ENCODE data around the gene NCAPD3. TPM values are rescaled to one million over a fixed set of nuclear protein-coding genes. Genes with fewer than 3 reads are reported as not detected.

The NCAPD3 gene
- total and polyA plus RNA-seq, 5 donors from 2014 or later, result 12.9 to 38.2 (median 15.3) TPM

- Mint-ChIP-seq H3K36me3 (no peaks in the 10 kb centered on the region), H3K27ac (no peak overlapping the region)
Observed at GRCh38 chr11:134267461-134267860, 43.7 kb upstream of the NCAPD3 start.

GRCh38 chr11:134266841-134267251 is 43.1 kb upstream of the NCAPD3 start:
- peaks cover 0 to 33% (median 15%) of the 10 kb centered on the region in 4 donors for H3K4me1 Mint-ChIP-seq
- peak overlapping the region in 1 of 3 donors; percentile 53 for H3K27ac Mint-ChIP-seq
- no peaks in the 10 kb centered on the region for H3K27me3 Mint-ChIP-seq

More at GRCh38 chr11:134267461-134267860, 43.7 kb upstream of the NCAPD3 start:
- H3K9me3 ChIP-seq (ENCODE audit: control insufficient read depth in 2 of 2, low read length in 2 of 2), result no peaks in the 10 kb centered on the region
- H3K4me1 ChIP-seq (ENCODE audit: control insufficient read depth, insufficient read depth, low read length, poor library complexity, severe bottlenecking), result peaks cover 9% of the 10 kb centered on the region
- H3K4me3 ChIP-seq (ENCODE audit: low read depth, low read length), result no peak overlapping the region
- no peak overlapping the region for H3K4me3 Mint-ChIP-seq
- H3K27me3 ChIP-seq (ENCODE audit: control insufficient read depth, insufficient read depth, low read length), result no peaks in the 10 kb centered on the region
- DNase-seq (no peak), ATAC-seq (ENCODE audit: low read depth in 2 of 2) (no peak)
- peaks cover 0 to 36% (median 18%) of the 10 kb centered on the region in 4 donors for H3K4me1 Mint-ChIP-seq
- H3K27ac ChIP-seq (ENCODE audit: insufficient read depth, low read length, poor library complexity, severe bottlenecking), result no peak overlapping the region
- H3K36me3 ChIP-seq (ENCODE audit: control insufficient read depth, insufficient read depth, low read length), result peaks cover 7% of the 10 kb centered on the region
- no peaks in the 10 kb centered on the region for H3K27me3 Mint-ChIP-seq
- H3K9me3 Mint-ChIP-seq, result no peaks in the 10 kb centered on the region

GRCh38 chr11:134266440-134266839 is 42.7 kb upstream of the NCAPD3 start:
- Mint-ChIP-seq H3K36me3 (no peaks in the 10 kb centered on the region), H3K27me3 (no peaks in the 10 kb centered on the region), H3K9me3 (no peaks in the 10 kb centered on the region), H3K4me3 (peak overlapping the region in 1 of 4 donors; percentile 10), H3K4me1 (peaks cover 0 to 30% (median 14%) of the 10 kb centered on the region in 4 donors), H3K27ac (peak overlapping the region in 1 of 3 donors; percentile 33)
- Histone ChIP-seq H3K9me3 (ENCODE audit: control insufficient read depth in 2 of 2, low read length in 2 of 2) (no peaks in the 10 kb centered on the region), H3K4me1 (ENCODE audit: control insufficient read depth, insufficient read depth, low read length, poor library complexity, severe bottlenecking) (peaks cover 9% of the 10 kb centered on the region), H3K27ac (ENCODE audit: insufficient read depth, low read length, poor library complexity, severe bottlenecking) (no peak overlapping the region), H3K27me3 (ENCODE audit: control insufficient read depth, insufficient read depth, low read length) (no peaks in the 10 kb centered on the region), H3K36me3 (ENCODE audit: control insufficient read depth, insufficient read depth, low read length) (peaks cover 16% of the 10 kb centered on the region), H3K4me3 (ENCODE audit: low read depth, low read length) (no peak overlapping the region)
- ATAC-seq (ENCODE audit: low read depth in 2 of 2) (no peak), DNase-seq (no peak)

More at GRCh38 chr11:134266841-134267251, 43.1 kb upstream of the NCAPD3 start:
- no peak overlapping the region for H3K4me3 ChIP-seq (ENCODE audit: low read depth, low read length)
- peaks cover 9% of the 10 kb centered on the region for H3K4me1 ChIP-seq (ENCODE audit: control insufficient read depth, insufficient read depth, low read length, poor library complexity, severe bottlenecking)
- peaks cover 12% of the 10 kb centered on the region for H3K36me3 ChIP-seq (ENCODE audit: control insufficient read depth, insufficient read depth, low read length)
- no peak for DNase-seq
- ATAC-seq (ENCODE audit: low read depth in 2 of 2), result no peak
- no peaks in the 10 kb centered on the region for H3K36me3 Mint-ChIP-seq
- H3K9me3 Mint-ChIP-seq, result no peaks in the 10 kb centered on the region
- peak overlapping the region in 1 of 4 donors; percentile 10 for H3K4me3 Mint-ChIP-seq
- H3K27me3 ChIP-seq (ENCODE audit: control insufficient read depth, insufficient read depth, low read length), result no peaks in the 10 kb centered on the region
- H3K27ac ChIP-seq (ENCODE audit: insufficient read depth, low read length, poor library complexity, severe bottlenecking), result no peak overlapping the region
- H3K9me3 ChIP-seq (ENCODE audit: control insufficient read depth in 2 of 2, low read length in 2 of 2), result no peaks in the 10 kb centered on the region

GRCh38 chr11:134264966-134265764 is 41.4 kb upstream of the NCAPD3 start:
- DNase-seq, result no peak
- no peak overlapping the region for H3K4me3 Mint-ChIP-seq
- Histone ChIP-seq H3K9me3 (ENCODE audit: control insufficient read depth in 2 of 2, low read length in 2 of 2) (no peaks in the 10 kb centered on the region), H3K4me1 (ENCODE audit: control insufficient read depth, insufficient read depth, low read length, poor library complexity, severe bottlenecking) (peaks cover 3% of the 10 kb centered on the region), H3K27ac (ENCODE audit: insufficient read depth, low read length, poor library complexity, severe bottlenecking) (no peak overlapping the region), H3K4me3 (ENCODE audit: low read depth, low read length) (no peak overlapping the region), H3K36me3 (ENCODE audit: control insufficient read depth, insufficient read depth, low read length) (peaks cover 27% of the 10 kb centered on the region), H3K27me3 (ENCODE audit: control insufficient read depth, insufficient read depth, low read length) (no peaks in the 10 kb centered on the region)
- H3K9me3 Mint-ChIP-seq, result no peaks in the 10 kb centered on the region
- peaks cover 0 to 17% (median 4%) of the 10 kb centered on the region in 4 donors for H3K4me1 Mint-ChIP-seq
- no peak for ATAC-seq (ENCODE audit: low read depth in 2 of 2)
- peak overlapping the region in 1 of 3 donors; percentile 26 for H3K27ac Mint-ChIP-seq
- H3K36me3 Mint-ChIP-seq, result peaks cover 5% of the 10 kb centered on the region
- no peaks in the 10 kb centered on the region for H3K27me3 Mint-ChIP-seq

- Mint-ChIP-seq H3K27ac (no peak overlapping the region), H3K4me3 (no peak overlapping the region), H3K27me3 (no peaks in the 10 kb centered on the region), H3K4me1 (peaks cover 0 to 9% (median 3%) of the 10 kb centered on the region in 4 donors), H3K9me3 (no peaks in the 10 kb centered on the region), H3K36me3 (peaks cover 18% of the 10 kb centered on the region)
- no peak overlapping the region for H3K4me3 ChIP-seq (ENCODE audit: low read depth, low read length)
- no peaks in the 10 kb centered on the region for H3K4me1 ChIP-seq (ENCODE audit: control insufficient read depth, insufficient read depth, low read length, poor library complexity, severe bottlenecking)
- peaks cover 53% of the 10 kb centered on the region for H3K36me3 ChIP-seq (ENCODE audit: control insufficient read depth, insufficient read depth, low read length)
- ATAC-seq (ENCODE audit: low read depth in 2 of 2), result peak; percentile 45 to 65
- H3K9me3 ChIP-seq (ENCODE audit: control insufficient read depth in 2 of 2, low read length in 2 of 2), result no peaks in the 10 kb centered on the region
- H3K27ac ChIP-seq (ENCODE audit: insufficient read depth, low read length, poor library complexity, severe bottlenecking), result no peak overlapping the region
- DNase-seq, result peak in 2 of 3 donors; percentile 36 to 56
- no peaks in the 10 kb centered on the region for H3K27me3 ChIP-seq (ENCODE audit: control insufficient read depth, insufficient read depth, low read length)
Observed at GRCh38 chr11:134261626-134262488, 38.1 kb upstream of the NCAPD3 start.

- Mint-ChIP-seq H3K36me3 (peaks cover 25% of the 10 kb centered on the region), H3K4me1 (peaks cover 0 to 10% (median 5%) of the 10 kb centered on the region in 4 donors), H3K27ac (no peak overlapping the region), H3K27me3 (no peaks in the 10 kb centered on the region), H3K4me3 (peak overlapping the region in 1 of 4 donors; percentile 76), H3K9me3 (no peaks in the 10 kb centered on the region)
- DNase-seq (no peak), ATAC-seq (ENCODE audit: low read depth in 2 of 2) (no peak)
- Histone ChIP-seq H3K27me3 (ENCODE audit: control insufficient read depth, insufficient read depth, low read length) (no peaks in the 10 kb centered on the region), H3K4me1 (ENCODE audit: control insufficient read depth, insufficient read depth, low read length, poor library complexity, severe bottlenecking) (no peaks in the 10 kb centered on the region), H3K36me3 (ENCODE audit: control insufficient read depth, insufficient read depth, low read length) (peaks cover 56% of the 10 kb centered on the region), H3K27ac (ENCODE audit: insufficient read depth, low read length, poor library complexity, severe bottlenecking) (no peak overlapping the region), H3K4me3 (ENCODE audit: low read depth, low read length) (no peak overlapping the region), H3K9me3 (ENCODE audit: control insufficient read depth in 2 of 2, low read length in 2 of 2) (no peaks in the 10 kb centered on the region)
Observed at GRCh38 chr11:134260983-134261382, 37.2 kb upstream of the NCAPD3 start.

GRCh38 chr11:134260503-134260902 is 36.7 kb upstream of the NCAPD3 start:
- Histone ChIP-seq H3K36me3 (ENCODE audit: control insufficient read depth, insufficient read depth, low read length) (peaks cover 56% of the 10 kb centered on the region), H3K4me3 (ENCODE audit: low read depth, low read length) (no peak overlapping the region), H3K9me3 (ENCODE audit: control insufficient read depth in 2 of 2, low read length in 2 of 2) (no peaks in the 10 kb centered on the region), H3K27ac (ENCODE audit: insufficient read depth, low read length, poor library complexity, severe bottlenecking) (no peak overlapping the region), H3K27me3 (ENCODE audit: control insufficient read depth, insufficient read depth, low read length) (no peaks in the 10 kb centered on the region), H3K4me1 (ENCODE audit: control insufficient read depth, insufficient read depth, low read length, poor library complexity, severe bottlenecking) (no peaks in the 10 kb centered on the region)
- no peaks in the 10 kb centered on the region for H3K27me3 Mint-ChIP-seq
- DNase-seq, result no peak
- peaks cover 4 to 12% (median 7%) of the 10 kb centered on the region in 4 donors for H3K4me1 Mint-ChIP-seq
- H3K9me3 Mint-ChIP-seq, result no peaks in the 10 kb centered on the region
- H3K36me3 Mint-ChIP-seq, result peaks cover 25% of the 10 kb centered on the region
- H3K27ac Mint-ChIP-seq, result no peak overlapping the region
- H3K4me3 Mint-ChIP-seq, result peak overlapping the region in 1 of 4 donors; percentile 15
- ATAC-seq (ENCODE audit: low read depth in 2 of 2), result no peak
